K562 treated with DMSO at 1 percent for 24 hours (cell line): ENCODE data around the gene RCBTB1. TPM values are rescaled to one million over a fixed set of nuclear protein-coding genes. Genes with fewer than 3 reads are reported as not detected.

ENCODE experiments used
- total RNA-seq: library from RNA; unstranded; fragments of 300-600 nt; gene quantifications from 2 replicates; pipeline ENCODE4 v1.2.3, GENCODE V29; 2022; ENCODE audit warnings: low read depth; ENCODE audit not compliant: insufficient read depth

Gene RCBTB1
- total RNA-seq, result 7.7 and 10.1 TPM in 2 replicates

GRCh38 chr13:49585220-49586157, at the start of gene RCBTB1:
Gene RCBTB1 (minus strand): TSS chr13:49585558. CDS start chr13:49567279, 18,279 bp downstream.

DNA sequence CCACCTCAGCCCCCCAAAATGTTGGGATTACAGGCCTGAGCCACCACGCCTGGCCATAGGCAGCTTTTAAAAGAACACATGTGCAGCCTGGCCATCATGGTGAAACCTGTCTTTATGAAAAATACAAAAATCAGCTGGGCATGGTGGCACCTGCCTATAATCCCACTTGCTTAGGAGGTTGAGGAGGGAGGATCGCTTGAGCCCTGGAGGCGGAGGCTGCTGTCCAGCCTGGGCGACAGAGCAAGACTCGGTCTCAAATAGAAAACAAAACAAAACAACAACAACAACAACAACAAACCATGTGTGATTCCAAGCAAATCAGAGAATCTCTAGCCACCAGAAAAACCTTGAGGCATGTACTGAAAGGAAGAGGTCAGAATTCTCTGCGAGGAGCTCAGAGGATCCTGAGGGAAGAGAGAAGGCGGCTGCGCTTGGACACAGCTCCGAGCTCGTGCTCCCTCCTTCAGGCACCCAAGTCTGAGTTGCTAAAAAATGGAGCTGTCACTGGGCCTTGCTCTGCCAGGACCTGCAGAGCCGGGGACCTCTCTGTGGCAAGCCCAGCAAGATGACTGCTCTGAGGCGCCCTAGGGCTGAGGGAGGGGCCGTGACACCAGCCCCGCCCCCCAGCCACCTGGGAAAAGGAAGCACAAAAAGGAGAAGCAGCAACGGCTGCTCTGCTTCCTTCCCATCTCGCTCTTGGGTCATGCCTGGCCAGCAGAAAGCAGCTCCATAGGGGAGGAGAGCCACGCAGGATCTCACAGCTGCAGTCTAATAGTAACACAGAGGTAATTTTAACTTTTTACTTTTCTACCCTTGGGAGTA, 42.7 kb upstream of the RCBTB1 start, which contains the start of gene ARL11:
Gene ARL11 (plus strand): TSS at position 677 of the 822 bp plus-strand sequence. CDS start 1,941 bp downstream, outside the sequence.

DNA sequence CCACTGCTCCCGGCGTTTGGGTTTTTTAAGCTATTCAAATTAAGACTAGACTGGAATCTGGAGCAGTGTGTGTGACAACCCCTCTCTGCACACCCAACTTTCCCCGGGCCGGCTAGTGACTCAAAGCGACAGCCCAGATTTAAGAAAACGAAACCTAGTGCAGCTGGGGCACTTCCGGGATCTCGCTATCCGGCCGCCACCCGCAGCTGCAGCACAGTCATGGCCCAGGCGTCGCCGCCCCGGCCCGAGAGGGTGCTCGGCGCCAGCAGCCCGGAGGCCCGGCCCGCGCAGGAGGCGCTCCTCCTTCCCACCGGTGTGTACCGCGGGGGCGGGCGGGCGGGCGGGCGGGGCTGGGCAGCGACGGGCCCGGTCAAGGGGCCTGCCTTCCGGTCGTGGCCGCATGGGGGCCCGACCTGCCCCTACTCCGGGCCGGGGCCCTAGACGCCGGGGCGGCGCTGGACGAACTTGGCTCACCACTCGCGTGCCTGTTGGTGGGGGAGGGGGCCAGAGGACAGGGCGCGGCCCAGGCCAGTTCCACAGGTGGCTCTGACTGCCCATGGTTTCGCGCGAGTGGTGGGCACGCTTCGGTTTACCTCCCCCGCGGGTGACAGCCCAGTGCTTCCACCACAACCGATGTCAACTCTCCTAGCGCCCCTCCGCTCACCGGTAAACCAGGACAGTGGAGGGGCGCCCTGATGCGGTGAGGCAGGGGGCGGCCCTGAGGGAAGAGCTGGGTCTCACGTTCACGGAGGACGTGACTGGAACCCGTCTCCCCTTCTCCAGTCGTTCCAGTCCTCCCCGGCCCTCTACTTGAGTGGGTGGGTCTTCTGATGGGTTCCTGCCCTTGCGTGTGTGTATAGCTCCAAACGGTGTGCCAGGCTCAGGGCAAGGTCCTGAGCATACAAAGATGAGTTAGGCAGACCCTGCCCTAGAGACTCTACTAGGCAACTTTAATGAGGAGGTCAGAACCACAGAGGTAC, 89.3 kb downstream of the RCBTB1 start, which contains the start of gene PHF11:
Gene PHF11 (plus strand): TSS at position 171 of the 980 bp plus-strand sequence. CDS start 49 bp downstream, at position 220.

Other genes starting within 250 kb of the RCBTB1 start
- gene CAB39L, start 141.5 kb downstream of the RCBTB1 start, total RNA-seq, result 1.1 and 1.8 TPM in 2 replicates
- 2.3 and 3.5 TPM in 2 replicates for gene SETDB2, start 141.3 kb downstream of the RCBTB1 start, total RNA-seq
- gene PHF11, start 89.6 kb downstream of the RCBTB1 start, total RNA-seq, result 5.0 and 6.1 TPM in 2 replicates
- gene ARL11, start 42.9 kb upstream of the RCBTB1 start, total RNA-seq, result 1.2 and 1.7 TPM in 2 replicates
- gene EBPL, start 105.9 kb upstream of the RCBTB1 start, total RNA-seq, result 24.2 and 25.7 TPM in 2 replicates
- gene KPNA3, start 207.1 kb upstream of the RCBTB1 start, total RNA-seq, result 7.6 and 9.4 TPM in 2 replicates